ENCODE measurements around the gene PLA2G4D. TPM values are rescaled to one million over a fixed set of nuclear protein-coding genes. Genes with fewer than 3 reads are reported as not detected.

Gene PLA2G4D
- total RNA-seq, 1 experiment from 2014 or later = not detected

DNA sequence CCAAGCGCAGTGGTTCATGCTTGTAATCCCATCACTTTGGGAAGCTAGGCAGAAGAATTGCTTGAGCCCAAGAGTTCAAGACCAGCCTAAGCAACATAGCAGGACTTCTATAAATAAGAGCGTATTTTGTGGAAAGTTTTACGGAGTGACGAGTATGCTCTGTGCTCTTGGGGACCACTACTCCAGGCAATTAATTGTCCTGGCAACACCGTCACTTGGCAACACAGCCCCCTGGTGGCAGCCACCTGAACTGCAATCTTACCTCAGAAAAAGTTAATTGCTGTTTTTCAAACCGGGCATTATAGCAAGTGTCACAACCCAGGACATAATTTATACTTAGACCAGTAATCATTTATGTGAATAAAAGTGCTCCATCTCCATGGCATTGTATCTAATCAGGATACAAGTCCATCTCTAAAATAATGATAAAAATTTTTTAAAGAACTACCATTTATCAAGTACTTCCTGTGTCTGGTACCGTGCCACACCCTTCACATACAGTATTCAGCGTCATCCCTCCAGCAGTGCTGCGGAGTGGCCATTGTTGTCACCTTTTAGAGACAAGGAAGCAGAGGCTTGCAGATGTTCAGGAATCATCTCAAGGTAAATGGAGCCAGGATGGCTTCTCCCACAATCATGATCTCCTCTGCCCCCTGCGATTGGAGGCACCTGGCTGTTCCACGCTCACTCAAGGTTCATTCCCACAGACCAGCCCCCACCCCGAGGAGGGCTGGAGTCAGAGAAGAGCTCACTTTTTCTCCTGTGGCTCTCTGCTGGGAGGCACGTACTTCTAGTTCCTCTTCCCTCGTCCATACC is 34.5 kb downstream of the PLA2G4D start:
- Histone ChIP-seq H3K36me3 (ENCODE audit: insufficient read depth, low read length, poor library complexity, severe bottlenecking) (no peaks in the 10 kb centered on the region), H3K4me3 (ENCODE audit: low read depth, low read length, poor library complexity, severe bottlenecking) (no peak overlapping the region), H3K27me3 (replicated peaks; ENCODE audit: insufficient read depth, low read depth, low read length, poor library complexity) (no peaks in the 10 kb centered on the region), H3K9me3 (ENCODE audit: low read depth, low read length, poor library complexity, severe bottlenecking) (no peaks in the 10 kb centered on the region), H3K27ac (ENCODE audit: low read depth, low read length, poor library complexity, severe bottlenecking) (no peak overlapping the region), H3K4me1 (ENCODE audit: insufficient read depth, low read length, poor library complexity, severe bottlenecking) (no peaks in the 10 kb centered on the region)
- ChIA-PET CTCF (interaction anchor here (1.2 kb wide), 1 partner anchor 70 kb away, joined by 3 read pairs; no protein-coding TSS in a partner anchor), POLR2A (ENCODE audit: low non-redundant PET) (no interaction called here)
- intact Hi-C loops (cut with micrococcal nuclease; ENCODE audit: unreplicated experiment) = loop anchor here (10.0 kb wide), 1 partner anchor 595 kb away; no protein-coding TSS in a partner anchor
- peak; percentile 72 for DNase-seq (ENCODE audit: low spot score)
- no peak for TF ChIP-seq EZH2 (IDR thresholded peaks at IDR 0.05; ENCODE audit: borderline replicate concordance, low read depth, low read length, poor library complexity, severe bottlenecking)
- TF ChIP-seq, protein P1, sequence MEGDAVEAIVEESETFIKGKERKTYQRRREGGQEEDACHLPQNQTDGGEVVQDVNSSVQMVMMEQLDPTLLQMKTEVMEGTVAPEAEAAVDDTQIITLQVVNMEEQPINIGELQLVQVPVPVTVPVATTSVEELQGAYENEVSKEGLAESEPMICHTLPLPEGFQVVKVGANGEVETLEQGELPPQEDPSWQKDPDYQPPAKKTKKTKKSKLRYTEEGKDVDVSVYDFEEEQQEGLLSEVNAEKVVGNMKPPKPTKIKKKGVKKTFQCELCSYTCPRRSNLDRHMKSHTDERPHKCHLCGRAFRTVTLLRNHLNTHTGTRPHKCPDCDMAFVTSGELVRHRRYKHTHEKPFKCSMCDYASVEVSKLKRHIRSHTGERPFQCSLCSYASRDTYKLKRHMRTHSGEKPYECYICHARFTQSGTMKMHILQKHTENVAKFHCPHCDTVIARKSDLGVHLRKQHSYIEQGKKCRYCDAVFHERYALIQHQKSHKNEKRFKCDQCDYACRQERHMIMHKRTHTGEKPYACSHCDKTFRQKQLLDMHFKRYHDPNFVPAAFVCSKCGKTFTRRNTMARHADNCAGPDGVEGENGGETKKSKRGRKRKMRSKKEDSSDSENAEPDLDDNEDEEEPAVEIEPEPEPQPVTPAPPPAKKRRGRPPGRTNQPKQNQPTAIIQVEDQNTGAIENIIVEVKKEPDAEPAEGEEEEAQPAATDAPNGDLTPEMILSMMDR (conservative IDR thresholded peaks at IDR 0.05; ENCODE audit: low read depth, low read length) = peak; percentile 97
- BruUV-seq (replicated peaks) = no TSS peak

DNA sequence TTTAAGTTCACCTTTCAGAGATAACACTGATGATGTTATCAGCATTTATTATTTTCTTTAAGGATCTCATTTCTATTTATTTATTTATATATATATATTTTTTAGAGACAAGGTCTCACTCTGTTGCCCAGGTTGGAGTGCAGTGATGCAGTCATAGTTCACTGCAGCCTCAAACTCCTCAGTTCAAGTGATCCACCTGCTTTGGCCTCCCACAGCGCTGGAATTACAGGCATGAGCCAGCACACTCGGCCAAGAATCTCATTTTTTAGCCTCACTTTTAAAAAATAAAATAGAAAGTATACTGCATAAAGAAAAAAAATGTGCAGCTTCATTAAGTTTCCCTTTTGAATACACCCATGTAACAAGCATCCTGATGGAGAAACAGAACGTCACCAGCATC is 35.6 kb downstream of the PLA2G4D start:
- H3K4me1 ChIP-seq (ENCODE audit: insufficient read depth, low read length, poor library complexity, severe bottlenecking) = no peaks in the 10 kb centered on the region
- BruUV-seq (replicated peaks) = no TSS peak
- no peaks in the 10 kb centered on the region for H3K27me3 ChIP-seq (replicated peaks; ENCODE audit: insufficient read depth, low read depth, low read length, poor library complexity)
- POLR2A ChIA-PET (ENCODE audit: low non-redundant PET) = no interaction called here
- DNase-seq (ENCODE audit: low spot score) = no peak
- H3K9me3 ChIP-seq (ENCODE audit: low read depth, low read length, poor library complexity, severe bottlenecking) = no peaks in the 10 kb centered on the region
- H3K4me3 ChIP-seq (ENCODE audit: low read depth, low read length, poor library complexity, severe bottlenecking) = no peak overlapping the region
- TF ChIP-seq, protein P1 (conservative IDR thresholded peaks at IDR 0.05; ENCODE audit: low read depth, low read length) = no peak
- TF ChIP-seq EZH2 (IDR thresholded peaks at IDR 0.05; ENCODE audit: borderline replicate concordance, low read depth, low read length, poor library complexity, severe bottlenecking) = no peak
- CTCF ChIA-PET = interaction anchor here (0.6 to 1.2 kb wide), 2 partner anchors 69 to 420 kb away, joined by 3 to 4 read pairs; no protein-coding TSS in a partner anchor
- intact Hi-C loops (cut with micrococcal nuclease; ENCODE audit: unreplicated experiment) = no loop called here
- no peaks in the 10 kb centered on the region for H3K36me3 ChIP-seq (ENCODE audit: insufficient read depth, low read length, poor library complexity, severe bottlenecking)
- H3K27ac ChIP-seq (ENCODE audit: low read depth, low read length, poor library complexity, severe bottlenecking) = no peak overlapping the region

DNA sequence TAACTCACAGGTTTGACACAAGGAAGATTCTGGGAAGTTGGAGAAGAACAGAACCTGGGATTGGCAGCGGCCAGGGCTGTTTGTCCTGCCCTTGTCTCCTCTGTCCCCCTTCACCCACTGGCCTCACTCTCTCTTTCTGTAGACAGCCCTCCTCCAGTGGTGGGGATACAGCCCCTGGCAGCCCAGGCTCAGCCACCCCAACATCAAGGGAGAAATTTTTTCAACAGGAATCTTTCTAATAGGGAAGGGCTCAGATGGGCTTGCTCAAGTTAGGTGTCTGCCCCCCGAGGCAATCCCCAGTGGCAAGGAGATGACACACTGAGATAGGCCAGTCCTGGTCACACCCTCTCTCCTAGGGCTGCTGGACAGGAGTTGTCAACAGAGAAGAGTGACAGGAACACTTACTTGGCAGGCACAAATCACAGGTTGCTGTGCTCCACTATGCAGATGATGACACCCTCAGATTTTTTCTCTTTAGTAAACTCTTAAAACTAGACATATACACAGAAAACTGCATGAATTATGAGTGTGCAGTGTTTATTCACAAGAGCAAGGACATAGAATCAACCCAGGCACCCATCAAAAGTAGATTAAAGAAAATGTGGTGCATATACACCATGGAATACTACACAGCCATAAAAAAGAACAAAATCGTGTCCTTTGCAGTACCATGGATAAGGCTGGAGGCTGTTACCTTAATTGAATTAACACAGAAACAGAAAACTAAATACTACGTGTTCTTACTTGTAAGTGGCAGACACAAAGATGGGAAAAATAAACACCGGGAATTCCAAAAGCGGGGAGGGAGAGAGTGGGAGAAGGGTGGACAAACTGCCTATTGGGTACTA is 36.3 kb downstream of the PLA2G4D start:
- no TSS peak for BruUV-seq (replicated peaks)
- POLR2A ChIA-PET (ENCODE audit: low non-redundant PET) = no interaction called here
- Histone ChIP-seq H3K4me3 (ENCODE audit: low read depth, low read length, poor library complexity, severe bottlenecking) (no peak overlapping the region), H3K36me3 (ENCODE audit: insufficient read depth, low read length, poor library complexity, severe bottlenecking) (no peaks in the 10 kb centered on the region), H3K9me3 (ENCODE audit: low read depth, low read length, poor library complexity, severe bottlenecking) (no peaks in the 10 kb centered on the region), H3K4me1 (ENCODE audit: insufficient read depth, low read length, poor library complexity, severe bottlenecking) (no peaks in the 10 kb centered on the region), H3K27ac (ENCODE audit: low read depth, low read length, poor library complexity, severe bottlenecking) (no peak overlapping the region), H3K27me3 (replicated peaks; ENCODE audit: insufficient read depth, low read depth, low read length, poor library complexity) (no peaks in the 10 kb centered on the region)
- TF ChIP-seq, protein P1 (conservative IDR thresholded peaks at IDR 0.05; ENCODE audit: low read depth, low read length) = no peak
- TF ChIP-seq EZH2 (IDR thresholded peaks at IDR 0.05; ENCODE audit: borderline replicate concordance, low read depth, low read length, poor library complexity, severe bottlenecking) = no peak
- DNase-seq (ENCODE audit: low spot score) = no peak
- intact Hi-C loops (cut with micrococcal nuclease; ENCODE audit: unreplicated experiment) = loop anchor here (1.0 kb wide), 1 partner anchor 69 kb away; no protein-coding TSS in a partner anchor
- CTCF ChIA-PET = interaction anchor here (1.2 kb wide), 1 partner anchor 68 kb away, joined by 3 read pairs; no protein-coding TSS in a partner anchor

Measured in A673 (cell line).